Measurements from ENCODE around the gene SART3.
A peak's percentile ranks its signal among the peaks of the same experiment; 100 is the strongest.
"Not testable (repeated sequence)": the region's sequence is repeated elsewhere in the genome, so short reads cannot be mapped to it uniquely, and the experiment has no call there.

The SART3 gene

GRCh38 chr12:108565976-108566375, 5.0 kb upstream of the SART3 start:
- FAIRE-seq (peak; percentile 81), DNase-seq (ENCODE audit: insufficient read length) (no peak)
- TF ChIP-seq POLR2AphosphoS5 (IDR thresholded peaks at IDR 0.05; ENCODE audit: low read depth, low read length) (peak; percentile 55; the same call in 1 of the 2 replicates), TAF1 (IDR thresholded peaks at IDR 0.05; ENCODE audit: borderline replicate concordance, low read depth, low read length) (no peak), POLR2A (IDR thresholded peaks at IDR 0.05; ENCODE audit: low read depth, low read length) (peak; percentile 46; the same call in 1 of the 2 replicates)

- no peak for DNase-seq (ENCODE audit: insufficient read length)
- no peak for TF ChIP-seq POLR2AphosphoS5 (IDR thresholded peaks at IDR 0.05; ENCODE audit: low read depth, low read length)
- no peak for TF ChIP-seq TAF1 (IDR thresholded peaks at IDR 0.05; ENCODE audit: borderline replicate concordance, low read depth, low read length)
- no peak for TF ChIP-seq POLR2A (IDR thresholded peaks at IDR 0.05; ENCODE audit: low read depth, low read length)
- FAIRE-seq, result no peak
These were observed 4.2 kb upstream of the SART3 start for GRCh38 chr12:108565146-108565545.

GRCh38 chr12:108564724-108565123, 3.8 kb upstream of the SART3 start:
- FAIRE-seq (no peak), DNase-seq (ENCODE audit: insufficient read length) (no peak)
- TF ChIP-seq POLR2A (IDR thresholded peaks at IDR 0.05; ENCODE audit: low read depth, low read length), result no peak
- no peak for TF ChIP-seq POLR2AphosphoS5 (IDR thresholded peaks at IDR 0.05; ENCODE audit: low read depth, low read length)
- TF ChIP-seq TAF1 (IDR thresholded peaks at IDR 0.05; ENCODE audit: borderline replicate concordance, low read depth, low read length), result no peak

GRCh38 chr12:108563804-108564151, 2.8 kb upstream of the SART3 start:
- FAIRE-seq, result no peak
- TF ChIP-seq POLR2A (IDR thresholded peaks at IDR 0.05; ENCODE audit: low read depth, low read length) (no peak), TAF1 (IDR thresholded peaks at IDR 0.05; ENCODE audit: borderline replicate concordance, low read depth, low read length) (no peak), POLR2AphosphoS5 (IDR thresholded peaks at IDR 0.05; ENCODE audit: low read depth, low read length) (no peak)
- DNase-seq (ENCODE audit: insufficient read length), result no peak

- FAIRE-seq (peak; percentile 83), DNase-seq (ENCODE audit: insufficient read length) (peak; percentile 57)
- TF ChIP-seq POLR2A (IDR thresholded peaks at IDR 0.05; ENCODE audit: low read depth, low read length) (no peak), TAF1 (IDR thresholded peaks at IDR 0.05; ENCODE audit: borderline replicate concordance, low read depth, low read length) (no peak), POLR2AphosphoS5 (IDR thresholded peaks at IDR 0.05; ENCODE audit: low read depth, low read length) (peak; percentile 63; the same call in 1 of the 2 replicates)
These were observed 2.3 kb upstream of the SART3 start for GRCh38 chr12:108563136-108563803.

- DNase-seq (ENCODE audit: insufficient read length) (peak; percentile 88), FAIRE-seq (peak; percentile 90)
- TF ChIP-seq POLR2A (IDR thresholded peaks at IDR 0.05; ENCODE audit: low read depth, low read length) (peak; percentile 88), POLR2AphosphoS5 (IDR thresholded peaks at IDR 0.05; ENCODE audit: low read depth, low read length) (peak; percentile 20; the same call in 1 of the 2 replicates), TAF1 (IDR thresholded peaks at IDR 0.05; ENCODE audit: borderline replicate concordance, low read depth, low read length) (peak; percentile 73; the same call in 1 of the 2 replicates)
These were observed 1.6 kb upstream of the SART3 start, which contains the start of gene ISCU for GRCh38 chr12:108562348-108563135. Gene ISCU (plus strand): TSS chr12:108562596. CDS start chr12:108562623, 27 bp downstream.

GRCh38 chr12:108561852-108562347, 927 bp upstream of the SART3 start:
- TF ChIP-seq TAF1 (IDR thresholded peaks at IDR 0.05; ENCODE audit: borderline replicate concordance, low read depth, low read length), result no peak
- TF ChIP-seq POLR2A (IDR thresholded peaks at IDR 0.05; ENCODE audit: low read depth, low read length), result no peak
- TF ChIP-seq POLR2AphosphoS5 (IDR thresholded peaks at IDR 0.05; ENCODE audit: low read depth, low read length), result no peak
- no peak for DNase-seq (ENCODE audit: insufficient read length)
- no peak for FAIRE-seq

GRCh38 chr12:108560321-108560721, 652 bp downstream of the SART3 start:
- FAIRE-seq, result no peak
- no peak for TF ChIP-seq POLR2A (IDR thresholded peaks at IDR 0.05; ENCODE audit: low read depth, low read length)
- TF ChIP-seq TAF1 (IDR thresholded peaks at IDR 0.05; ENCODE audit: borderline replicate concordance, low read depth, low read length), result no peak
- no peak for TF ChIP-seq POLR2AphosphoS5 (IDR thresholded peaks at IDR 0.05; ENCODE audit: low read depth, low read length)
- no peak for DNase-seq (ENCODE audit: insufficient read length)

- TF ChIP-seq TAF1 (IDR thresholded peaks at IDR 0.05; ENCODE audit: borderline replicate concordance, low read depth, low read length) (no peak), POLR2A (IDR thresholded peaks at IDR 0.05; ENCODE audit: low read depth, low read length) (no peak), POLR2AphosphoS5 (IDR thresholded peaks at IDR 0.05; ENCODE audit: low read depth, low read length) (no peak)
- DNase-seq (ENCODE audit: insufficient read length) (no peak), FAIRE-seq (no peak)
These were observed 1.2 kb downstream of the SART3 start for GRCh38 chr12:108559748-108560147.

- no peak for DNase-seq (ENCODE audit: insufficient read length)
- TF ChIP-seq TAF1 (IDR thresholded peaks at IDR 0.05; ENCODE audit: borderline replicate concordance, low read depth, low read length) (no peak), POLR2AphosphoS5 (IDR thresholded peaks at IDR 0.05; ENCODE audit: low read depth, low read length) (no peak), POLR2A (IDR thresholded peaks at IDR 0.05; ENCODE audit: low read depth, low read length) (no peak)
- FAIRE-seq, result no peak
These were observed 1.8 kb downstream of the SART3 start for GRCh38 chr12:108559007-108559655.

- DNase-seq (ENCODE audit: insufficient read length); FAIRE-seq: not testable (repeated sequence)
These were observed 5.6 kb downstream of the SART3 start for GRCh38 chr12:108555383-108555782.

Measured in GM12892 (cell line).